GM19238 (cell line): ENCODE measurements around the gene FOXE3.
A peak's percentile ranks its signal among the peaks of the same experiment; 100 is the strongest.

Experiments used
- DNase-seq: peaks from one replicate; pipeline ENCODE4 v3.0.0; 2011; ENCODE audit warnings: low spot score; ENCODE audit not compliant: insufficient read length

The FOXE3 gene

DNA sequence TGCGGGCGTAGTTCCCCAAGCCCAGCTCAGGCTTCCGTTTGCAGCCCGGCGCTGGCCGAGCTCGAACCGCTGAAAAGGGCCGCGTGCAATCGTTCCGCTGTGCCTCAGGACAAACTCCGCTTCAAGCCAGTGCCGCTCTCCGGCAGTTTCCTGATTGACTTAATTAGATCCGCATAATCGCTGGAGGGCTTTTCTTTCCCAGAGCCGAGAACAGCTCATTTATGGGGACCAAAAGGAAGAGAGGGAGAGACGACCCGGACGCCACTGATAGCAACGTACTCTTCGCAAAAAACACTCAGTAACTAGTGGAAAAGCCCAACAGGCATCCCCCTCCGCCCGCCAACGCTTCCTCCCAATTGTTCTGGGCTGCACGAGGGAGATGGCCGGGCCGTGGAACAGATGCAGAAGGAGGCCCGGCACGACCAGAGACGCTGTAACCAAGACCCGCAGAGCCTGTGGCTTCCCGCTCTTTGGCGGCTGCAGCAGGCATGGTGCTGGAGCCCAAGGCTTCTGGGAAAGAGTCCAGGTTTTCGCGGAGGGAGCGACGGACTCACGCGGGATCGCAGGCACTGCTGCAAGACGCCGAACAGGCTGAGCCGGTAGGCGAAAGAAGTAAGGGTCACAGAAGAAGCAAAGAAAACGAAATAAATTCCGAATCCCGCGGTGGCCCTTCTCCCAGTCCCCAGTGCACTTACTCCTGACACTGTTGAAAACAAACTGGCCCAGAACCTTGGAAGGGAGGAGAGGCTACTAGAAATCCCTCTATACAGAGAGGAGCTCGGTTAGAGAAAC lies 18.2 kb downstream of the FOXE3 start:
- DNase-seq = no peak

GRCh38 chr1:47435506-47436303 lies 19.6 kb downstream of the FOXE3 start:
- DNase-seq = no peak

GRCh38 chr1:47436304-47436978 lies 20.4 kb downstream of the FOXE3 start:
- DNase-seq = peak; percentile 89

- DNase-seq = peak; percentile 53
Measured at GRCh38 chr1:47436979-47437446, 20.9 kb downstream of the FOXE3 start.

GRCh38 chr1:47437447-47438164 lies 21.5 kb downstream of the FOXE3 start, which contains the start of gene FOXD2:
Gene FOXD2, plus strand, starts transcription at chr1:47438044. Its CDS starts 92 bp downstream, at chr1:47438136.
- peak; percentile 99 for DNase-seq

GRCh38 chr1:47438165-47439016 lies 22.3 kb downstream of the FOXE3 start:
- no peak for DNase-seq

GRCh38 chr1:47439017-47439818 lies 23.1 kb downstream of the FOXE3 start:
- DNase-seq = no peak

GRCh38 chr1:47439819-47440598 lies 23.9 kb downstream of the FOXE3 start:
- DNase-seq = no peak

GRCh38 chr1:47440599-47441081 lies 24.6 kb downstream of the FOXE3 start:
- no peak for DNase-seq

DNA sequence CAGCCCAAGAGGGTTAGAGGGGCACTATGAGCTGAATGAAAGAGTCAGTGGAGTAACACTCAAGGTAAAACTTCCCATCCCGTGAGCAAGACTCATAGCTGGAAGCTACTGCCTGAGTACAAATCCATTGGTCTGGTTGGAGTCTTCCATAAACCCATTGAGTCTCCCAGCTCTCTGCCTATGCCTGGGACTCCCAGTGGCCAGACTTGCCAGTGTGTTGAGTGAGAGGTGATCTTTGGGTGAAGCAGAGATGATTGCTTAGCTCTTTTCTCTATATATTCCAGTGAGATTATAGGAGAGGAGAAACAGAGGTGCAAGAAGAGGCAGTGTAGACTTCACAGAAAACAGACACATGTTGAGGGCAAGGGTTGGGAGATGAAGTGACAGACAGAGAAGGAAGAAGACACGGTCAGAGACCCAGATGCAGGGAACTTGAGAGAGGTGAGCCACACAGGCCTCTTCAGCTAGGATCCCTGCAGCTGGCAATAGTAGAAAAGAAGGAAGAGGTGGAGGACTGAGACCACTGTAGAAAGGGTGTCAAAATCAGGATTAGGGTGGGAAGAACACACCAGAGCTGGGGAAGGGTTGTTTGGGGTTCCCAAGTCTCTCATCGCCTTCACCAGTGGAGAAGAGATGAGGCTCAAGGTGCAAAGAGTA lies 25.5 kb downstream of the FOXE3 start:
- no peak for DNase-seq

- no peak for DNase-seq
Measured at GRCh38 chr1:47442202-47442601, 26.1 kb downstream of the FOXE3 start.

DNA sequence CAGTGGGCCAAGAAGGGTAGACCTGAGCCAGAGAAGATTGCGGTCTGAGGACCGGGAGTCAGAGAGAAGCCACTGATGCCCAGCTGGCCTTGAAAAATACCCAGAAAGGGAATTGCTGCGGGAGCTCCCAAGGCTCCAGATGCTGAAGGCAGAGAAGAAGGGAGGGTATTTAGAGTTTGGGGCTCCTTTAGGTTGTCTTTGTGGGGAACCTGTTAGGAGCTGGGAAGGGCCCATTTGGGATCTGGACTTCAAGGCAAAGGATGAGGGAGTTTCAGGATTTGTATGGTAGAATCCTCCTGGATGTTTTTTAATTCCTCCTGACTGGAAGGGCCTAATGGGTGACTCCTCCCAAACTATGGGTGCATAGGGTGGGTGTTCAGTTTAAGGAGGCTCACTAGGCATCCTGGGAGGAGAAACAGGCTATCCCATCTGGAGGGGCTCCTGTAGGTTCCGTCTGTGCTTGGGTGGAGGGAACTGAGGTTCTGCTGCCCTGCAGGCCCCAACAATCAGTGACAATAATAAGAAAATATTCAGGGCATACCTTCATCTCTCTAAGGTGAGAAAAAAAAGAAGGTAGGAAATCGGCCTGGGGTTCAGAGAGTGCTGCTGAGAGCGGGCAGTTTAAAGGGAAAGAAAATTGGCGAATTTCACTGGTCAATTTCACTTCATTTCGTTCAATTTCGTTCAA lies 26.9 kb downstream of the FOXE3 start:
- DNase-seq = no peak

GRCh38 chr1:47443530-47444296 lies 27.6 kb downstream of the FOXE3 start:
- DNase-seq = no peak

GRCh38 chr1:47444297-47444561 lies 28.1 kb downstream of the FOXE3 start:
- DNase-seq = no peak

DNA sequence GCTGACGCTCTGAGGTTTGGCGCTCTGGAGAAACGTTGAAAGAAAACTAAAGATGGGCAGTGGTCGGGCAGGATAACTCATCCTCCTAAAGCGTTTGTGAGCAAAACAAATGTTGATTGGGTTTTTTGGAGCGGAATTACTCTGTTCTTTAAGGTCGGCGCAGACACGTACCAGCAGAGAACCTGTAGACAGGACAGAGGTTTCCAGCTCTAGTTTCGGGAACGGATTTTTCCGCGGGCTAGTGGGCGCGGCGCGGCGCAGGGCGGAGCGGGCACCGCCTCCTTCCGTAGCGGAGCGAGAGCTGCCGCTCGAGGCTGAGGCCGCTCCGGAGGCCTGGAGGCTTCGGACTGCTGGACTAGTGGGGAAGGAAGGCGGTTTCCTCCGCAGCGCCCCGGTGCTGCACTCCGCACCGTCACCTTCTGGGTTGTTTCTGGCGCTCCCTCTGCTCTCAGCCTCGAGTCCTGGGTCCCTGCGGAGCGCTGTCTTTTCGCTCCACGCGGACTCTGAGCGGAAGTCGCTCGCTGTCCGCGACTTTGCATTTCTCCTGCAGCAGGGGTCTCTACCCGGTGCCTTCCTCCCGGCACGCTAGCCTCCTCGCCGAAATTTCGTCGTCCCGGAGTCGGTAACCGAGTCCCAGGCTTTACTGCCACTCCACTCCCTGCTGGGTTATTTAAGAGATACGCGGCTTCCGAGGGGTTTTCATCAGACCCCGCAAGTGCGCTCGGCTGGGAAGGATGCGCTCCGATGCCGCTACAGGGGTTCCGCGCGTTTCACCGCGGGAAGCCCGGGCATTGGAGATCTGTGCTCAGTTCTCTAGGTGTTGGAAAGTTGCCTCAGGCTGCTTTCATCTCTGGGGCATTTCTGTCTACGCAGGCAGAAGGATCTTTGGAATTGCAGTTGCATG lies 28.7 kb downstream of the FOXE3 start:
- no peak for DNase-seq
